GM12891 (cell line): ENCODE measurements around the gene MAPK1IP1L.

Experiments used
- POLR2A ChIP-seq: IDR thresholded peaks from 2 replicates; pipeline ENCODE4 v1.6.1; 2011; ENCODE audit warnings: low read depth, low read length, control low read depth
- POLR2AphosphoS5 ChIP-seq: IDR thresholded peaks from 2 replicates; pipeline ENCODE4 v1.6.1; 2011; ENCODE audit warnings: low read depth, low read length, control low read depth

GRCh38 chr14:55102141-55102621, 50.7 kb downstream of the MAPK1IP1L start:
- TF ChIP-seq POLR2A (no peak), POLR2AphosphoS5 (no peak)
